ENCODE results near the gene FOXE3. TPM values are rescaled to one million over a fixed set of nuclear protein-coding genes. Genes with fewer than 3 reads are reported as not detected.

The FOXE3 gene
- total and polyA plus RNA-seq, 2 of the 8 experiments (the other 6 are each of a cell fraction or from before 2014, with no cell fraction given): 0.18 TPM; not detected in 1

- TF ChIP-seq USF2 (IDR thresholded peaks at IDR 0.05; ENCODE audit: low read length): no peak
- no peak for TF ChIP-seq EP300 (IDR thresholded peaks at IDR 0.05; ENCODE audit: borderline replicate concordance in 1 of 2, low read depth in 2 of 2, low read length in 2 of 2)
- TF ChIP-seq BACH1 (IDR thresholded peaks at IDR 0.05; ENCODE audit: low read length): no peak
- no peak for TF ChIP-seq CTBP2 (IDR thresholded peaks at IDR 0.05; ENCODE audit: borderline replicate concordance, insufficient read depth, insufficient read length, low read length)
- peak; percentile 56 for TF ChIP-seq SUZ12 (IDR thresholded peaks at IDR 0.05; ENCODE audit: low read length)
- no peak for TF ChIP-seq EGR1 (IDR thresholded peaks at IDR 0.05; ENCODE audit: borderline replicate concordance, low read depth, low read length)
- TF ChIP-seq HDAC2 (IDR thresholded peaks at IDR 0.05; ENCODE audit: borderline replicate concordance in 1 of 2, low read depth in 2 of 2, low read length in 2 of 2): no peak
- TF ChIP-seq ATF2 (IDR thresholded peaks at IDR 0.05; ENCODE audit: low read length): no peak
- no peak for TF ChIP-seq BRCA1 (IDR thresholded peaks at IDR 0.05; ENCODE audit: low read depth, low read length)
- TF ChIP-seq JUND (IDR thresholded peaks at IDR 0.05; ENCODE audit: low read length): no peak
- no peak for TF ChIP-seq ATF3 (IDR thresholded peaks at IDR 0.05; ENCODE audit: insufficient read depth, low read depth, low read length)
- no peak for TF ChIP-seq SP4 (IDR thresholded peaks at IDR 0.05; ENCODE audit: low read length)
- peak; percentile 74 for TF ChIP-seq EZH2 (IDR thresholded peaks at IDR 0.05; ENCODE audit: low read depth, low read length, severe bottlenecking)
- no peak for TF ChIP-seq CBX5 (IDR thresholded peaks at IDR 0.05; ENCODE audit: low read depth, low read length)
- no peak for TF ChIP-seq SRF (IDR thresholded peaks at IDR 0.05; ENCODE audit: low read depth, low read length)
- no peak for TF ChIP-seq KDM1A (IDR thresholded peaks at IDR 0.05; ENCODE audit: borderline replicate concordance, low read length)
Observed at GRCh38 chr1:47416319-47417169, 459 bp downstream of the FOXE3 start (continued).

Data from H1 (cell line).